Measurements from ENCODE around the gene DBNDD1.

Gene DBNDD1

DNA sequence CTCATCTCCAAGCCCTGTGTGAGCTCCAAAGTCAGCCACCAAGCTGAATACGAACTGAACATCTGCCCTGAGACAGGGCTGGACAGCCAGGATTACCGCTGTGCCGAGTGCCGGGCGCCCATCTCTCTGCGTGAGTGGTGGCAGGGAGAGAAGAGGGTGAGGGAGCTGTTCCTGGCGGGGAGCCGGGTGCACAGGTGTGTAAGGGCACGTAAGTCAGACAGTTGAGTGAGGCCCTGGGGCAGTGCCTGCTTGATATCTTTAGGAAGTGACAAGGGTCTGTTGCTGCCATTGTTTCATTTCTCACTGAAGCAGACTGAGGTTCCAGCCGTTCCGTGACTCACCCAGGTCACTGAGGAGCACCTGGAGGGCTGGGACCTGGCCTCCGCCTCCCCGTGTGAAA lies 58.3 kb downstream of the DBNDD1 start:
- H3K27ac Mint-ChIP-seq = no peak overlapping the region
- no peaks in the 10 kb centered on the region for H3K4me1 Mint-ChIP-seq
- CTCF ChIA-PET = no interaction called here
- no peaks in the 10 kb centered on the region for H3K27me3 Mint-ChIP-seq
- peaks cover 8% of the 10 kb centered on the region for H3K36me3 Mint-ChIP-seq
- no peak overlapping the region for H3K4me3 Mint-ChIP-seq
- DNase-seq = no peak
- no peaks in the 10 kb centered on the region for H3K9me3 Mint-ChIP-seq

DNA sequence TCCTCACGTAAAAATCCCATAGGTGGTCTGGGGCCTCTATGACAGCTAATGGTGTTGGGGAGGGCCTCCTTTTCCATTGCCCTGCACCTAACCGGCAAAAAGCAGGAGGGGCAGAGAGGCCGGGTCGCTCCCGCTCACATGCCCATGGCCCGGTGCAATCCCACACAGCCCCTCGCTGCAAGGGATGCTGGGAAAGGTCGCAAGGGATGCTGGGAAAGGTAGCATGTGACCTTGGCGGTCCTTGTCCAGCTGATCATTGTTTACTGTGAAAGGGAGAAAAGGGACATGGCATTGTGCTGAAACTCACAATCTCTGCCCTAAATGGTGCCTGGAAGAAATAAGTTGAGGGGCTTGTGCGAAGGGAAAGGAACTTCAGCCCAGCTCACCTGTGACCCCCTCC lies 60.7 kb downstream of the DBNDD1 start:
- H3K4me1 Mint-ChIP-seq = no peaks in the 10 kb centered on the region
- H3K4me3 Mint-ChIP-seq = no peak overlapping the region
- H3K27ac Mint-ChIP-seq = no peak overlapping the region

DNA sequence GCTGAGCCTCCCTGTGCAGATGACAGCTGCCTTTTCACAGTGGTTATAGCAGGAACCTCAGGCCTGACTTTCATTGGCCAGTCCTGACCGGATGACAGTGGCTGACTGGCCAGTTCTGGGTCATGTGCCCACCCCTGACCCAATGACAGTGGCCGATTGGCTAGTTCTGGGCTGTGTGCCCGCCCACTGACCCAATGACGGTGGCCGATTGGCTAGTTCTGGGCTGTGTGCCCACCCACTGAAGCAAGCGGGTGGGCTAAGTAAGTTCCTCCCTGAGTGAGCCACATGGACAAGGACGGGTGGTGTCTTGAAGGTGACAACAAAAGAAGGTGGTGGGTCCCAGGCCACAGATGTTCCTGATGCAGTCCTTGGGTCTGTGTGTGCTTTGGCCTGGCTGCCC lies 61.2 kb downstream of the DBNDD1 start:
- peaks cover 12% of the 10 kb centered on the region for H3K36me3 Mint-ChIP-seq
- CTCF ChIA-PET = no interaction called here

More for the DNA sequence above, 60.7 kb downstream of the DBNDD1 start:
- DNase-seq = no peak
- H3K27me3 Mint-ChIP-seq = no peaks in the 10 kb centered on the region
- peaks cover 12% of the 10 kb centered on the region for H3K36me3 Mint-ChIP-seq
- no peaks in the 10 kb centered on the region for H3K9me3 Mint-ChIP-seq
- CTCF ChIA-PET = no interaction called here

DNA sequence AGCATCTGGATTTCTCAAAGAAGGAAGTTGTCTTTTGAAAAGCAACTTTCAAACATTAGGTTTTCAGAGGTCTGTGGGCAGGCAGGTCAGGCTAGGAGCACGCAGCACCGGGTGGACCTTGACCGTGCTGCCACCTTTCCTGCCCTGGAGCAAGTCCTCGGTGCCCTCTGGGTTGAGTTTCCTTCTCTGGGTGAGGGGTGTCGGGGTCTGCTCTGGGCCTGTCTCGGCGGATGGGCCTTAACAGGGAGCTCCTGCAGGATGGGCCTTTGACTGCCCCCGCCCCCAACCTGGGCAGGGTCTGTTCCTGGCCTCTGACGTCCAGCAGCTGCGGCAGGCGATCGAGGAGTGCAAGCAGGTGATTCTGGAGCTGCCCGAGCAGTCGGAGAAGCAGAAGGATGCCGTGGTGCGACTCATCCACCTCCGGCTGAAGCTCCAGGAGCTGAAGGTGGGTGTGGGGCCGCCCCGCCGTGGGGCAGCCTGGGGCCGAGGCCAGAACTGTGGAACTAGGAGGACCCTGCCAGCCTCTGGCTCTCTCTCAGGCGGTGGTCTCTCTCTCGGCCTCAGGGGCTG lies 62.0 kb downstream of the DBNDD1 start:
- H3K27me3 Mint-ChIP-seq = no peaks in the 10 kb centered on the region
- H3K9me3 Mint-ChIP-seq = no peaks in the 10 kb centered on the region
- H3K27ac Mint-ChIP-seq = no peak overlapping the region
- no peak overlapping the region for H3K4me3 Mint-ChIP-seq
- H3K36me3 Mint-ChIP-seq = peaks cover 12% of the 10 kb centered on the region
- no peaks in the 10 kb centered on the region for H3K4me1 Mint-ChIP-seq
- no peak for DNase-seq
- CTCF ChIA-PET = no interaction called here

More for the DNA sequence above, 61.2 kb downstream of the DBNDD1 start:
- Mint-ChIP-seq H3K27me3 (no peaks in the 10 kb centered on the region), H3K4me1 (no peaks in the 10 kb centered on the region), H3K4me3 (no peak overlapping the region), H3K9me3 (no peaks in the 10 kb centered on the region), H3K27ac (no peak overlapping the region)
- DNase-seq = no peak

DNA sequence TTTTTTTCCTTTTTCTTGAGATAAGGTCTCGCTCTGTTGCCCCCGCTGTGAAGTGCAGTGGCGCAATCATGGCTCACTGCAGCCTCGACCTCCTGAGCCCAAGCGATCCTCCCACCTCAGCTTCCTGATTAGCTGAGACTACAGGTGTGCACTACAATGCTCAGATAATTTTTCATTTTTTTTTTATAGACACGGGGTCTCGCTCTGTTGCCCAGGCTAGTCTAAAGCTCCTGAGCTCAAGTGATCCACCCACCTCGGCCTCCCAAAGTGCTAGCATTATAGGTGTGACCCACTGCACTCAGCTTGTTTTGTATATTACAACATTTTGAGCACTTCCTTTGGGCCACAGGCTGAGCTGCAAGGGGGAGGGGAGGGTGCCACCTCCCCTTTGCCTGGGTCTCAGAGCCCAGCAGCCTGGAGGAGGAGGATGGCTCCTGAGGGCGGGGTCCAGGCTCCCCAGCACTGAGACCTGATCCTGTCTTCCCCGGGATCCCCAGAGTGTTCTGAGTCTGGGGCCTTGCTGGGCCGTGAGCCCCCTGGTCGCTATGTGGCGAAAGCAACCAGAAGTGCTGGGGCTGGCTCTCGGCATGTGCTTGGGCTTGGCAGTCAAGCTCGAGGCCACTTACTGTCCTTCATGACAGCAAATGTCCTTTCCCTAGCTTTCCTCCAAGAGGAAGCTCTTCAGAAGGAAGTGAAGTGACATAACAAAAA lies 62.6 kb downstream of the DBNDD1 start:
- H3K36me3 Mint-ChIP-seq = peaks cover 12% of the 10 kb centered on the region
- no peak overlapping the region for H3K4me3 Mint-ChIP-seq
- CTCF ChIA-PET = no interaction called here
- no peaks in the 10 kb centered on the region for H3K9me3 Mint-ChIP-seq
- H3K4me1 Mint-ChIP-seq = no peaks in the 10 kb centered on the region
- H3K27ac Mint-ChIP-seq = no peak overlapping the region
- H3K27me3 Mint-ChIP-seq = no peaks in the 10 kb centered on the region
- no peak for DNase-seq

DNA sequence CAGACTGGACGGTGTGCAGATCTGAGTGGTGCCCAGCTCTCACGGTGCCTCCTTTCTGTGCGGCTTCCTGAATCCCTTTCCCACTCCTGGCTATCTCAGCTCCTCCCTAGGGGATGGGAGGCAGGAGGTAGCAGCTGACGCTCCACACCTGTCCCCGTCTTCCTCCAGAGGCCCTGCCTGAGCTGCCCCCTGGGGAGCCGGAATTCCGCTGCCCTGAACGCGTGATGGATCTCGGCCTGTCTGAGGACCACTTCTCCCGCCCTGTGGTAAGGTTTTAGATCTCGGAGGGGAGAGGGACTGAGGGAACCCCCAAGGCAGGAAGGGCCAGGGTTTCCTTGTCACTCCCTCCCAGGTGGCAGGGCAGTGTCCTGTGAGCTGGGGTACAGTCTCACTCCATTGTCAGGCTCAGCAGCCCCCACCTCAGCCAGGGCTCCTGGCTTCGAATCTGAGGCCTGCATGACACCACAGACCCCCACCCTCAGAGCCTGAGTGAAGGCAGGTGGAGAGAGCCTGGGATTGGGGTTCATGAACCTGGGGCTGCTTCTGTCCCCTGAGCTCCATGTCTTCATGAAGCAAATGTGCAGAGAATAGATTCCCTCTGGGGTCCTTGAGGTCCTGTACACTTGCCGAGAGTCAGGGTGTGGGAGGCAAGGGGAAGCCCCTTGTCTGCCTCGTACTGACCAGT lies 64.1 kb downstream of the DBNDD1 start:
- DNase-seq = no peak
- Mint-ChIP-seq H3K36me3 (peaks cover 12% of the 10 kb centered on the region), H3K9me3 (no peaks in the 10 kb centered on the region), H3K27me3 (peaks cover 3% of the 10 kb centered on the region), H3K27ac (no peak overlapping the region), H3K4me1 (peaks cover under 1% of the 10 kb centered on the region), H3K4me3 (no peak overlapping the region)
- CTCF ChIA-PET = no interaction called here
